GM23248 (cell line): Measurements from ENCODE around the gene KLHDC4. TPM values are rescaled to one million over a fixed set of nuclear protein-coding genes. Genes with fewer than 3 reads are reported as not detected.

Experiments used
- DNase-seq: peaks from one replicate; pipeline ENCODE4 v3.0.0-alpha.2; 2015
- H2AFZ ChIP-seq: fragments of 200-600 bp; sonication (generic); 2 replicates; pipeline ENCODE4 v1.6.1; 2016; ENCODE audit warnings: antibody characterized with exemption
- H3F3A ChIP-seq: fragments of 200-600 bp; sonication (generic); 2 replicates; pipeline ENCODE4 v1.6.1; 2016; ENCODE audit warnings: mild to moderate bottlenecking, antibody characterized with exemption, mixed run types; ENCODE audit not compliant: insufficient read depth
- H3K27ac ChIP-seq: fragments of 200-600 bp; sonication (generic); 2 replicates; pipeline ENCODE4 v1.5.1; 2016; ENCODE audit warnings: mild to moderate bottlenecking
- H3K27me3 ChIP-seq: fragments of 200-600 bp; sonication (generic); replicated peaks from 2 replicates; pipeline ENCODE4 v1.6.1; 2016; ENCODE audit warnings: mild to moderate bottlenecking; ENCODE audit not compliant: insufficient read depth
- H3K36me3 ChIP-seq: fragments of 200-600 bp; sonication (generic); 2 replicates; pipeline ENCODE4 v1.6.1; 2016; ENCODE audit warnings: low read depth, mild to moderate bottlenecking
- H3K4me1 ChIP-seq: fragments of 200-600 bp; sonication (generic); 2 replicates; pipeline ENCODE4 v1.6.1; 2016; ENCODE audit warnings: mild to moderate bottlenecking; ENCODE audit not compliant: insufficient read depth
- H3K4me2 ChIP-seq: fragments of 200-600 bp; sonication (generic); one replicate; pipeline ENCODE4 v1.6.1; 2016; ENCODE audit warnings: mild to moderate bottlenecking; ENCODE audit not compliant: unreplicated experiment
- H3K4me3 ChIP-seq: fragments of 200-600 bp; sonication (generic); 2 replicates; pipeline ENCODE4 v1.5.1; 2016; ENCODE audit warnings: mild to moderate bottlenecking
- H3K79me2 ChIP-seq: fragments of 200-600 bp; sonication (generic); 2 replicates; pipeline ENCODE4 v1.6.1; 2016; ENCODE audit warnings: mild to moderate bottlenecking; ENCODE audit not compliant: insufficient read depth
- H3K9ac ChIP-seq: fragments of 200-600 bp; sonication (generic); 2 replicates; pipeline ENCODE4 v1.6.1; 2016; ENCODE audit warnings: mild to moderate bottlenecking
- H3K9me2 ChIP-seq: fragments of 200-600 bp; sonication (generic); 2 replicates; pipeline ENCODE4 v1.6.1; 2016; ENCODE audit warnings: mixed run types, mild to moderate bottlenecking, moderate library complexity; ENCODE audit not compliant: insufficient read depth
- H3K9me3 ChIP-seq: fragments of 200-600 bp; sonication (generic); one replicate; pipeline ENCODE4 v1.6.1; 2017; ENCODE audit warnings: low read depth
- H4K20me1 ChIP-seq: fragments of 200-600 bp; sonication (generic); 2 replicates; pipeline ENCODE4 v1.6.0; 2016; ENCODE audit not compliant: insufficient read depth
- EZH2 ChIP-seq: fragments of 200-600 bp; sonication (generic); IDR thresholded peaks from 2 replicates; pipeline ENCODE4 v1.6.1; 2018; ENCODE audit warnings: antibody characterized with exemption, mild to moderate bottlenecking; ENCODE audit not compliant: insufficient read depth, poor library complexity, severe bottlenecking
- EZH2phosphoT487 ChIP-seq: fragments of 200-600 bp; sonication (generic); IDR thresholded peaks from 2 replicates; pipeline ENCODE4 v1.6.1; 2018; ENCODE audit warnings: antibody characterized with exemption, moderate library complexity, mild to moderate bottlenecking, low read depth; ENCODE audit not compliant: insufficient read depth
- WGBS, 2 experiments: methylation state at CpG; one replicate each; pipeline ENCODE4 v1.1.6; 2015 to 2017; ENCODE audit warnings: low lambda C conversion rate in 2 of 2, low coverage in 1 of 2; ENCODE audit errors: missing lambda C conversion rate in 2 of 2; 5-methylcytosine and 5-hydroxymethylcytosine counted together
- in situ Hi-C: fragments of 300-500 bp; cut with MboI; formaldehyde crosslinking; loops from 2 replicates; pipeline ENCODE4 v1.15.0; 2020
- polyA plus RNA-seq: library from polyadenylated mRNA; unstranded; fragments of >200 nt; fragmentation: Nextera tagmentation; extraction: Ambion mirVana; gene quantifications from 2 replicates; pipeline ENCODE4 v1.2.1, GENCODE V29; 2016
- total RNA-seq: library from RNA; depleted of rRNA; stranded (reverse); fragments of >200 nt; shearing (Covaris generic); gene quantifications from 2 replicates; pipeline ENCODE4 v1.2.3, GENCODE V29; 2014

Gene KLHDC4
- total and polyA plus RNA-seq, 2 experiments from 2014 or later, result 8.8 to 9.4 TPM

GRCh38 chr16:87703835-87704375 is 61.9 kb downstream of the KLHDC4 start:
- Histone ChIP-seq H3K79me2 (no peaks in the 10 kb centered on the region), H3K4me3 (no peak overlapping the region), H3K27ac (no peak overlapping the region), H3F3A (no peaks in the 10 kb centered on the region), H4K20me1 (no peaks in the 10 kb centered on the region), H2AFZ (no peak overlapping the region), H3K9me2 (no peaks in the 10 kb centered on the region), H3K9me3 (no peaks in the 10 kb centered on the region), H3K36me3 (no peaks in the 10 kb centered on the region; the same call in 1 of the 2 replicates), H3K4me2 (no peak overlapping the region), H3K27me3 (no peaks in the 10 kb centered on the region), H3K4me1 (no peaks in the 10 kb centered on the region), H3K9ac (no peak overlapping the region)
- 92 to 94% methylated on average over 23 to 28 of the region's 29 CpGs for WGBS, 2 experiments
- no peak for TF ChIP-seq EZH2phosphoT487
- no peak for TF ChIP-seq EZH2
- no peak for DNase-seq
- in situ Hi-C loops, result no loop called here

DNA sequence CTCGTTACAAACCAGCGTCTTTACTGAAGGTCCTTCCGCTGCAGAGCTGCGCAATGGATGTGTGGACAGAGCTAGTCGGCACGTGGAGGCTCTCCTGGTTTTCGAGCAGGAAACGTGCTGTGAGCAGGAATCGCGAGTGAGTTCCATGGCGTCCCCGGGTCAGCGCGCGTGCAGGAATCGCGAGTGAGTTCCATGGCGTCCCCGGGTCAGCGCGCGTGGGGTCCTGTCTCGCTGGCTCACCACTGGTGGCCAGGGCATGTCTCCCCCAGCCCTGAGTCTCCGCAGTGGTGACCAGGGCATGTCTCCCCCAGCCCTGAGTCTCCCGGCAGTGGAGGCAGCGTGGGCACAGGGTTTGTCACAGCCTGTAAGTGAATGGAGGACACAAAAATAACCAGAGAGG is 62.7 kb downstream of the KLHDC4 start:
- Histone ChIP-seq H3K4me2 (no peak overlapping the region), H3K9me2 (no peaks in the 10 kb centered on the region), H3K4me3 (no peak overlapping the region), H3K27me3 (no peaks in the 10 kb centered on the region), H2AFZ (no peak overlapping the region), H3K9ac (no peak overlapping the region), H3F3A (no peaks in the 10 kb centered on the region), H4K20me1 (no peaks in the 10 kb centered on the region), H3K4me1 (no peaks in the 10 kb centered on the region), H3K27ac (no peak overlapping the region), H3K9me3 (no peaks in the 10 kb centered on the region), H3K36me3 (no peaks in the 10 kb centered on the region; the same call in 1 of the 2 replicates), H3K79me2 (no peaks in the 10 kb centered on the region)
- WGBS, 2 experiments, result 95 to 96% methylated on average over 25 to 26 of the region's 26 CpGs
- in situ Hi-C loops, result no loop called here
- TF ChIP-seq EZH2phosphoT487 (no peak), EZH2 (no peak)
- DNase-seq, result no peak

- Histone ChIP-seq H3K36me3 (no peaks in the 10 kb centered on the region; the same call in 1 of the 2 replicates), H4K20me1 (no peaks in the 10 kb centered on the region), H3K9ac (no peak overlapping the region), H3K4me1 (no peaks in the 10 kb centered on the region), H3K4me3 (no peak overlapping the region), H3K27ac (no peak overlapping the region), H3K27me3 (no peaks in the 10 kb centered on the region), H3K9me2 (no peaks in the 10 kb centered on the region), H3F3A (no peaks in the 10 kb centered on the region), H3K79me2 (no peaks in the 10 kb centered on the region), H2AFZ (no peak overlapping the region), H3K9me3 (no peaks in the 10 kb centered on the region), H3K4me2 (no peak overlapping the region)
- in situ Hi-C loops, result no loop called here
- no peak for TF ChIP-seq EZH2
- TF ChIP-seq EZH2phosphoT487, result no peak
- 82 to 83% methylated on average over 13 to 18 of the region's 19 CpGs for WGBS, 2 experiments
- DNase-seq, result peak; percentile 30
Measured at GRCh38 chr16:87702325-87702811, 63.4 kb downstream of the KLHDC4 start.

GRCh38 chr16:87701505-87701921 is 64.3 kb downstream of the KLHDC4 start:
- no peaks in the 10 kb centered on the region for H3K9me2 ChIP-seq
- in situ Hi-C loops, result no loop called here
- H3K4me1 ChIP-seq, result no peaks in the 10 kb centered on the region
- H3K79me2 ChIP-seq, result no peaks in the 10 kb centered on the region
- no peaks in the 10 kb centered on the region for H3K9me3 ChIP-seq
- no peak overlapping the region for H3K4me3 ChIP-seq
- no peaks in the 10 kb centered on the region for H3F3A ChIP-seq
- TF ChIP-seq EZH2phosphoT487 (no peak), EZH2 (no peak)
- no peaks in the 10 kb centered on the region for H3K27me3 ChIP-seq
- 93% methylated on average over 21 to 22 of the region's 23 CpGs for WGBS, 2 experiments
- H2AFZ ChIP-seq, result no peak overlapping the region
- no peak for DNase-seq
- no peak overlapping the region for H3K9ac ChIP-seq
- H3K36me3 ChIP-seq, result no peaks in the 10 kb centered on the region; the same call in 1 of the 2 replicates
- no peaks in the 10 kb centered on the region for H4K20me1 ChIP-seq
- H3K4me2 ChIP-seq, result no peak overlapping the region
- H3K27ac ChIP-seq, result no peak overlapping the region

DNA sequence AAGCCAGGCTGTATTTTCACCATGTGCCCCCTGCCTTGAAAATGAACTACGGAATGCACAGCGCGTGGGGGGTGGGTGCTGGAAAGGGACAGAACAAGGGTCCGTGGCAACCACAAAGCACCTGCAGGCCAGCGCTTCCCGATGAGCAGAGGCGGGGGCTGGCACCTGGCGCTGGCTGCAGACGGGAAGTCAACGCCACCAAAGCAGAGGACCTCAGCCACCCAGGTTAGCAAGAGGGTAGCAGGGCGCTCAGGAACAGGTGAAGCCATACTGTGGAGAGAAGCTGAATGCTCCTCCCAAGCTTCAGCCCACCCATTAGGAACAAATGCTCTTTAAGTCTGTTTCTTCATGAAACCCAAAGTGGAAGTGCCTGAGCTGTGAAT is 64.7 kb downstream of the KLHDC4 start:
- no peak for TF ChIP-seq EZH2
- TF ChIP-seq EZH2phosphoT487, result no peak
- no peaks in the 10 kb centered on the region; the same call in 1 of the 2 replicates for H3K36me3 ChIP-seq
- H3K9me3 ChIP-seq, result no peaks in the 10 kb centered on the region
- no peak overlapping the region for H3K9ac ChIP-seq
- no peaks in the 10 kb centered on the region for H3F3A ChIP-seq
- in situ Hi-C loops, result no loop called here
- WGBS, 2 experiments, result 95% methylated on average over 11 of the region's 11 CpGs
- H3K27me3 ChIP-seq, result no peaks in the 10 kb centered on the region
- H3K4me2 ChIP-seq, result no peak overlapping the region
- no peak overlapping the region for H2AFZ ChIP-seq
- H3K27ac ChIP-seq, result no peak overlapping the region
- no peaks in the 10 kb centered on the region for H3K79me2 ChIP-seq
- H3K4me3 ChIP-seq, result no peak overlapping the region
- no peak for DNase-seq
- no peaks in the 10 kb centered on the region for H4K20me1 ChIP-seq
- no peaks in the 10 kb centered on the region for H3K4me1 ChIP-seq
- no peaks in the 10 kb centered on the region for H3K9me2 ChIP-seq
